WTC11 (cell line): ENCODE measurements around the gene CEBPA.

ENCODE experiments used
- ATF2 ChIP-seq: sonication (generic); formaldehyde crosslinking; IDR thresholded peaks from 2 replicates; pipeline ENCODE4 v1.8.1; 2022; ENCODE audit warnings: low read depth, missing genetic modification reagents, borderline replicate concordance
- CREB1 ChIP-seq: sonication (generic); formaldehyde crosslinking; IDR thresholded peaks from 2 replicates; pipeline ENCODE4 v1.8.0; 2023; ENCODE audit warnings: mild to moderate bottlenecking, missing genetic modification reagents
- CTCF ChIP-seq: fragments of 200-600 bp; IDR thresholded peaks from 2 replicates; pipeline ENCODE4 v1.8.0; 2022; ENCODE audit warnings: antibody characterized with exemption
- ETV6 ChIP-seq: sonication (generic); formaldehyde crosslinking; IDR thresholded peaks from 2 replicates; pipeline ENCODE4 v1.8.1; 2022; ENCODE audit warnings: mild to moderate bottlenecking, missing genetic modification reagents
- FOXK1 ChIP-seq: sonication (generic); formaldehyde crosslinking; IDR thresholded peaks from 2 replicates; pipeline ENCODE4 v1.8.0; 2022; ENCODE audit warnings: mild to moderate bottlenecking, moderate library complexity, missing genetic modification reagents
- PRRX2 ChIP-seq: fragments of 250-450 bp; sonication (Bioruptor Pico); IDR thresholded peaks from 2 replicates; pipeline ENCODE4 v1.8.0; 2021; ENCODE audit warnings: mild to moderate bottlenecking
- TP53 ChIP-seq: sonication (generic); formaldehyde crosslinking; IDR thresholded peaks from 2 replicates; pipeline ENCODE4 v1.8.1; 2023; ENCODE audit warnings: mild to moderate bottlenecking, missing genetic modification reagents
- ZNF232 ChIP-seq: sonication (generic); formaldehyde crosslinking; IDR thresholded peaks from 2 replicates; pipeline ENCODE4 v1.8.0; 2022; ENCODE audit warnings: mild to moderate bottlenecking, missing genetic modification reagents
- ZSCAN18 ChIP-seq: fragments of 250-450 bp; sonication (Bioruptor Pico); IDR thresholded peaks from 2 replicates; pipeline ENCODE4 v2.1.2; 2022; ENCODE audit warnings: mild to moderate bottlenecking, moderate library complexity
- TF ChIP-seq, protein P1 (sequence below): sonication (generic); formaldehyde crosslinking; IDR thresholded peaks from 2 replicates; pipeline ENCODE4 v1.8.1; 2022; ENCODE audit warnings: low read depth, mild to moderate bottlenecking, moderate library complexity, missing genetic modification reagents, borderline replicate concordance
- TF ChIP-seq, protein P2 (sequence below): sonication (generic); formaldehyde crosslinking; IDR thresholded peaks from 2 replicates; pipeline ENCODE4 v1.8.0; 2022; ENCODE audit warnings: mild to moderate bottlenecking, missing genetic modification reagents

GRCh38 chr19:33309826-33310225, 7.5 kb upstream of the CEBPA start:
- TF ChIP-seq CTCF (no peak), TP53 (no peak), ATF2 (CRISPR knock-in tag) (no peak), PRRX2 (no peak), ETV6 (CRISPR knock-in tag) (no peak), FOXK1 (CRISPR knock-in tag) (no peak), CREB1 (CRISPR knock-in tag) (no peak), ZNF232 (CRISPR knock-in tag) (no peak), ZSCAN18 (CRISPR knock-in tag) (no peak)
- TF ChIP-seq, protein P1, sequence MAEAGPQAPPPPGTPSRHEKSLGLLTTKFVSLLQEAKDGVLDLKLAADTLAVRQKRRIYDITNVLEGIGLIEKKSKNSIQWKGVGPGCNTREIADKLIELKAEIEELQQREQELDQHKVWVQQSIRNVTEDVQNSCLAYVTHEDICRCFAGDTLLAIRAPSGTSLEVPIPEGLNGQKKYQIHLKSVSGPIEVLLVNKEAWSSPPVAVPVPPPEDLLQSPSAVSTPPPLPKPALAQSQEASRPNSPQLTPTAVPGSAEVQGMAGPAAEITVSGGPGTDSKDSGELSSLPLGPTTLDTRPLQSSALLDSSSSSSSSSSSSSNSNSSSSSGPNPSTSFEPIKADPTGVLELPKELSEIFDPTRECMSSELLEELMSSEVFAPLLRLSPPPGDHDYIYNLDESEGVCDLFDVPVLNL (CRISPR knock-in tag): no peak
- TF ChIP-seq, protein P2, sequence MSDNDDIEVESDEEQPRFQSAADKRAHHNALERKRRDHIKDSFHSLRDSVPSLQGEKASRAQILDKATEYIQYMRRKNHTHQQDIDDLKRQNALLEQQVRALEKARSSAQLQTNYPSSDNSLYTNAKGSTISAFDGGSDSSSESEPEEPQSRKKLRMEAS: no peak
